NCI-H187 (cell line): Measurements from ENCODE around the gene ADD3.
"Not testable (repeated sequence)": the region's sequence is repeated elsewhere in the genome, so short reads cannot be mapped to it uniquely, and the experiment has no call there.

ENCODE experiments used
- DNase-seq, 2 experiments: peaks; one replicate each; lab custom pipeline; 2025; lab: John Stamatoyannopoulos, UW

The ADD3 gene

DNA sequence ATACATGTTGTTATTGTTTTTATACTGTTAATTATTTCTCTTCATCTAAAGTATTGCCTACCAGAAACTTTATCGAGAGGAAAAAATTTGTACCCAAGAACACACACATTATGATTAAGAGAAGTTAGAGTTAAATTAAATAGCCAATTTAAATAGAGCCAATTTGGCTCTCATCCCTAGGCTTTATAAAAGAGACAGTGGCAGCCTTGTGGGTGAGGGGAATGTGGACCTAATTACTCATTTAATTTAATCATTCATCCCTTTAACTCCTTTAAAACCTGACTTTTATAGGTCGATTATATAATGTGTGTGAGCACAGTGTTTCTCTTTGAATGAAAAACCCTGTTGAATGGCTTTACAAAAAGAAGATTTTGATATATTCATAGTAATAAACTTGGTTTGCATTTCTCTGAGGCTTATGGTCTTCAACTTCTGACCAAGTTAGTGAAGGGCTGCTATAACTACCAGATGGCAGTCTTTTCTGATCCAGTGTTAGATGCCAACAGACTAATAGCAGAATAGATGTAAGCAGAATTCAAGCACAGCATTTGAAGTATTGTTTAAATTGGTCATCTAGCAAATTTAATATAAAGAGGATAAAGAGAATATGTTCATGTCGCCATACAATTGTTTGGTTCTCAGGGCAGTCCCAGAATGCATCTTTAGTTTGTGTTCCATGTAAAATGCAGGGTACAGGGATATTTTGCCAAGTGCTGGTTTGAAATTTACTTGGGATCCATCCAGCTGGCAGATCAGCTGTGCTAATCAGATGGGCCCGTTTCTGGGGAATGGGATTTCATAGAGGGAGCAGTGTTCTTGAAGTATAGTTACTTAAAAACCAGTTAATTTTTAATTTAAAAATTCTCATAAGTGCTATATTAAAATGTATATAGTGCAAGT, 25.3 kb downstream of the ADD3 start:
- DNase-seq: no peak

DNA sequence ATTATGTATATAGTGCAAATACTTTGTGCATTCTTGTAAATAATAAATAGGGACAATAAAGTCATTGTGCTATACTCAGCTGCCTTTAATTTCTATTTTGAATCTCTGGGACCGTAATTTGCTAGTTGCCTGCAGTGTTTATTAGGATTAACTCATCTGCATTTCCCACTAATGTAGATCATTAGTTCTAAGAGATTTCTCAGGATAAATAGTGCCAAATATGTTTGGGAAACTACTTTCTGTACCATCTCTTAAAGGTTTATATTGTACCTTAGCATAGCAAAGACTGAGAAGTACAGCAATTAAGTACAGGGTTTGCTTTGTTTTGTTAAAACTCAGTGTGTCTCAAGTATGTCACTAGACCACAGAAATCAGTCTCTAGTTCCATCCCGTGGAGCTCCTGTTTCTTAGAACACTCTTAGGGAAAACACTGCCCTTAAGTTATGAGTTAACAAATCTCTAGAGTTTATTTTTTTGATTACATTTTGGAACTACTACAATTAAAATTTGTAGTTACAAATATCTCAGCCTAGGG, 26.0 kb downstream of the ADD3 start:
- no peak for DNase-seq

DNA sequence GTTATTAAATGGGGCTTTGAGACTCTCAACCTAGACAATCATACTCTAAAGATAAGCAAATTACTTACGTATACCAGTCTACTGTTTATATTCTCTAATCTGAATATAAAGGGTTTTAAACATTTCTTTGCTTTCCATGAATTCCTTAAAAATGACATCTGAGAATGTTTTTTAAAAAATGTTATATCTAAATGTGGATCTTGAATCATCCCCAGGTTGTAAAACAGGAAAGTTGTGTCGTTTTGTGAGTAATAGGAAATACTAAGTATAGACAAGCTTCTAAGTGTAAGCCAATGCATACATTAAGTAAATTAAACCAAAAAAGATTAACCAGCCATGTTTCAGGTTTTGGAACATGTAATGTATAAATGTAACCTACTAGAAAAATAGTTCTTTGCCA, 26.8 kb downstream of the ADD3 start:
- no peak for DNase-seq

DNA sequence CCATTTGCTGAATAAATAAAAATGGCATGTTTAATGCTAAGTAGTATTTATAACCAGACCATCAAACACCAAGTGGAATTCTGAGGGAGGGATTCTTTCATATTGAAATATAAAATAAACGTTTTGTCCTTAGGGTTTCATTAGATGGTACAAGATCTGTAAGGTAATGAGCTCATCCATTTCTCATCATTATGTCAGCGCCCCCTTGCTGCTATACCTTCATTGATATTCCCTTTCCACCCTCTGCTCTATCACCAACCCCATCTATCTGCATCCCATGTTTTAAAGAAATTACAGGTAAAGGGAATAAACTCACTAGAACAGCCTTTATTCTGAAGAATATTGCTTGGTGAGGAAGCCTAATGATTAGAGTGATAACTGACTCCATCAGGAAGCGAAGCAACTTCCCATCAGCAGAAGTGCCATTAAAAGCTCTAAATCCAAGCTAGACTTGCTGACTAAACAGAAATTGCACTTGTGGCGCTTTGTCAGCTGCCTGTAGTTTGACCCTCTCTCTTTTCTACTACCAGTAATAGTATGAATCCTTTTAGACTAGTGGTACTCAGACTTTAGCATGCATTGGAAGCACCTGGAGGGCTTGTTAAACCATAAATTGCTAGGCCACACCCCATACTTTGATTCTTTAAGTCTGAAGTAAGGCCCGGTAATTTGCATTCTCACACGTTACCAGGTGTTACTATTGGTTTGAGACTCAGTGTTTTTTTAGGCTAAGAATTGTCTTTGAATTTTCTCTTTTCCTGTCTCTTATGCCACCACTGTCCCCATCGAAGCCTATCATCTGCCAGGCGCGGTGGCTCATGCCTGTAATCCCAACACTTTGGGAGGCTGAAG, 27.5 kb downstream of the ADD3 start:
- DNase-seq: no peak

DNA sequence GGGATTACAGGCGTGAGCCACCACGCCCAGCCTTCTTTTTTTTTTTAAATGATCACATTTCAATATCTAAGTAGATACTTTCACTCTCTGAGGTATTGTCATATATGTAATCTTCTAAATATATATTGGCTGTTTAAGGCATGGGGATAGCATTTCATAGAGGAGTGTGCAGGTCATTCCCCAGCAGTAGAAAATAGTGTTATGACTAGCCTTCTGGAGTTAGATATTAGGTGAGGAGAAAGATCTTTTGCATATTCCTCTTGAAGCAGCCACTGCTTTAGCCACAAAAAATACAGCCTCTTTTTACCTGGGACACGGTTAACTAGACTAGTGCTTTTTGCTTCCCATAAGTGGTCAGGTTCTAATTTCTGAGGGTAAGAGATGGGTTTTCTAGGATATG, 28.9 kb downstream of the ADD3 start:
- DNase-seq: no peak

DNA sequence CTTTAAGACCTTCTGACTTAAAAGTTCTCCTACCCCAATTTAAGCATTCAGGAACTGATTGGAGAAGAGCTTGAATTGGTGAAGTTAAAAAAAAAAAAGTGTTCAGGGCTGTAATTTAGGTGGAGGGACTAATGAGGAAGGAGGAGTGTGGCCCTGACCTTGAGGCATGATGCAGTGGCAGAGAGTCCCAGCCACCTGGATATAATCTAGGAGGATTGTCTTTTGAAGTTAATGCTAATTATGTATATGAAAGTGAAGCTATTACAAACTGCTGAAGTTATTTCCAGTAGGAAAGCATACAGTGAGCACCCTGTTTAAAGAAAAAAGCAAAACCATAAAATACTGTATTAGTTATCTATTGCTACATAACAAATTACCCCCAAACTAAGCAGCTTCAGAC, 31.5 kb downstream of the ADD3 start:
- no peak for DNase-seq

DNA sequence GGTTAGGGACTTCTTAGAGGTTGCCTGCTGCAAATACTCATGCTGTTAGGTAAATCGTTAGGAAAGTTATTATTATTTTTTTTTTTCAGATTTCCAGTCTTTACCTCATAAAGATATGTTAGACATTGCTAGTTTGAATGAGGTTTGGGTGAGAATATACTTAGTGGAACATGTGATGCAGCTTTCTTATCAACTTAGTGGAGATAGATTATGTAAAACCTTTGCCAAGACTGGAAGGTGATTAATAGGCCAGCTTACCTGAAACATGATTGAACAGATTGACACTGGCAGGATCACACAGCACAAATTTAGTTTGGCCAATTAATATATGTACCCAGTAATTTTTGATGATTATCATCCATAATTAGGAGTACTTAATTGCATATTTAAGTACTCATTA, 32.3 kb downstream of the ADD3 start:
- DNase-seq: no peak

DNA sequence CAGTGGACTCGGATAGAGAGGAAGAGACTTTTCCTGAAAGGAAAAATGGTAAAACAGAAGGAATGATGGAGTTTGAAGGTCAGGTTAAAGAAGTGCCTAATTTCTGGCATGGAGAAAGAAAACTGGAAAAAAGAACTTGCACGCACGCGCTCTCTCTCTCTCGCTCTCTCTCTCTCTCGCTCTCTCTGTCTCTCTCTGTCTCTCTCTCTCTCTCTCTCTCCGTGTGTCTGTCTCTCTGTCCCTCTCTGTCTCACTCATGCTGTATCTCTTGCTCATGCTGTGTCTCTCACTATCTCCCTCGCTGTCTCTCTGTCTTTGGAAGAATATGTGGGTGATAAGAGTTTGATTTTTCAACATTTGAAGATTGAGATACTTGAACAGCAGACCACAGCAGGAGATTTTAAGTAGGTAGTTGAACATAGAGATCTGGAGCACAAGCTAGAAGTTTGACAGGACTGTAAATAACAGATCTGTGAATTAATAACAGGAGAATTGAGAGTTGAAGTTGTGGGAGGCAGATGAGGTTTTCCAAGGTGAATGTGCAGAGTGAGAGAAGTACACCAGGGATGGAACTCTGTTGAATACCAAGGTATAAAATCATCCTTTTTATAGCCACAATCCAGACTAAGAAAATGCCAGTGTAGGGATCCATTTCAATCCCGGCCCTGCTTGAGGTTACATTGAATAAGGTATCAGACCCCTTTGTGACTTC, 33.1 kb downstream of the ADD3 start:
- no peak for DNase-seq

DNA sequence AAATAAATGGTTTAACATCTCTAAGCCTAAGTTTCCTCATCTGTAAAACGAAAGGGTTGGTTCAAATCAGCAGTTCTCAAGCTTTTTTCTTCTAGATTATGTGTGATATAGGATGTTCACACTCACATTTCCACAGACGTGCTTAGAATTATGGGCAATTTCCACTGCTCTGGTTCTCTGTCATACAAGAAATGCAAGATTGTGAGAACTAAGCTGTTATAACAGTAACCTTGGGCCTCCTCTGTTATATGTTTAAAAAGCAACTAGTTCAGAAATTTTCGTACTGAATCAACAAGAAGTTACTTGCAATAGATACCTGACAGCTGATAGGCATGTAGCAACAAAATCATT, 33.7 kb downstream of the ADD3 start:
- no peak for DNase-seq

DNA sequence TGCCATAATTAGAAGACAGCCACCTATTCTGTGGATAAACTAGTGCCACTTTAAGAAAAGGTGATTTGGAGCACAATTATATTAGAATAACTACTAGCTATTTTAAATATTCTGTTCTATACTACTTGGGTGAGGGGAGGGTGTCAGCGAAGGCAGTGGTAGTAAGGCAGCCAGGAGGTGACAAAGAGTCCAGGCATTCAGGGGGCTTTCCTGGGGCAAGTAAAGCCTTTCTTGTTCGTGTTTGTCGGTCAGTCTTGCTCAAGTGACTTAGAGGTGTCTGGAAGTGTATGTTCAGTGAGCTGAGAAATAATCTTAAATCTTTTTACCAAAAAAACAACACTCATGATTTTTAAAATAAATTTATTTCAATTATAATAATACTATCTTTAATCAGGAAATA, 34.4 kb downstream of the ADD3 start:
- DNase-seq: no peak

DNA sequence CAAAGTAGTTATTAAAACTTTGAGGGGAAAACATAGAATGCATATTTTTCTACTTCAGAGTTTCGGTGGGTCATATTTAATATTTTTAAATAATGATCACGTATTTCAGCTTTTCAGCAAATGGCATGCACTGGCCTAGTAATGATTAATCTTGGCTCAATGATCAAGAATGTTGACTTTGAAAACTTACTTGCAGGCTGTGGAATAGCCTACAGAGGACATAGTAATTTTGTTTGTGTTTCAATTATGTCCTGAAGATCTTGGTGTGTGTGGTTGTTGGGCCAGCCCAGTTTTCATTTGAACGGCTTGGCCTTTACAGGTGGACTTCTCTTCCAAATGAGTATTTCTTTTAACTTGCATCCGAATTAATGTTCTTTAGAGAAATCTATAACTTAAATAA, 35.1 kb downstream of the ADD3 start:
- DNase-seq: no peak

DNA sequence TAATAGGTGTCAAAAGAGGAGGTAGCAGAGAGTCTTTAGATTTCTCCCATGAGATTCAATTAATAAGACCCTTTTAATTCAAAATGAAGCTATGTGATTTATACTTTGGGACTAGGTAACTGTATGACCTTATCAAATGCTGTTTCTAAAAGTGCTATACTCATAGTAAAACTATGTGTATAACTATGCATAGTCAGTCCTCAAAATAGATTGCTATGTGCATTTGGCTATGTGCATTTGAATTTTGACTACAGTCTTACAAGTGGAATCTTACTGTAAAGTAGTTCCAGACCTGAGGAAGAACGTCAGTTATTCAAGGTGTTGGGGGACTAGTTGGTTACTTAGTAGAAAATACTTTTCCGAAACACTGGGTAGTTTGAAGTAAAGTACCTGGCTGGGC, 36.9 kb downstream of the ADD3 start:
- DNase-seq: no peak

DNA sequence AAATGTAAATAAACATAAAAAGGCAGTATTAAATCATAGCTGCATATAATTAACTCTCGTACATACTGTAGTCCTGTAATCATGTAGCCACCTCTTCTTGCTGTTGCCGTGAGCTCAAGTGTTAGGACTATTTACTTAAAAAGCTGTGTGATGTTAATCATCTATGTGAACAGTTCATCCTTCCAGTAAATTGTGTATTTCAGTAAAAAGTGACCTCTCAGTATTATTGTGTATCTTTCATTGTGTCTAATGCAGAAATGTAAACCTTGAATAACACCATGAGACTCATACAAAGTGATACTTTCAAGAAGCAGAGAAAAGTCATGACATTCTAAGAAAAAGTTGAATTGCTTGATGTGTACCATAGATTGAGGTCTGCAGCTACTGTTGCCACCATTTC, 38.0 kb downstream of the ADD3 start:
- no peak for DNase-seq

DNA sequence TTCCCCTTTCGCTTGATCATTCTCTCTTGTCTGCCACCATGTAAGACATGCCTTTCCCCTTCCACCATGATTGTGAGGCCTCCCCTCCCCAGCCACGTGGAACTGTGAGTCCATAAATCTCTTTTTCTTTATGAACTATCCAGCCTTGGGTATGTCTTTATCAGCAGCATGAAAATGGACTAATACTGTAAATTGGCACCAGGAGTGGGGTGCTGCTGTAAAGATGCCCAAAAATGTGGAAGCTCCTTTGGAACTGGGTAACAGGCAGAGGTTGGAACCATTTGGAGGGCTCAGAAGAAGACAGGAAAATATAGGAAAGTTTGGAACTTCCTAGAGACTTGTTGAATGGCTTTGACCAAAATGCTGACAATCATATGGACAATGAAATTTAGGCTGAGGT, 40.4 kb downstream of the ADD3 start:
- DNase-seq: not testable (repeated sequence)

DNA sequence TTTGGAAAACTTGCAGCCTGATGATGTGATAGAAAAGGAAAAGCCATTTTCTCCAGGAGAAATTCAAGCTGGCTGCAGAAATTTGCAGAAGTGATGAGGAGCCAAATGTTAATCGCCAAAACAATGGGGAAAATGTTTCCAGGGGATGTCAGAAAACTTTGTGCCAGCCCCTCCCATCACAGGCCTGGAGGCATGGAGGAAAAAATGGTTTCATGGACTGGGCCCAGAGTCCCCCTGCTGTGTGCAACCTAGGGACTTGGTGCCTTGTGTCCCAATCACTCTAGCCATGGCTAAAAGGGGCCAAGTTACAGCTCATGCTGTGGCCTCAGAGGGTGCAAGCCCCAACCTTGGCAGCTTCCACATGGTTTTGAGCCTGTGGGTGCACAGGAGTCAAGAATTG, 41.0 kb downstream of the ADD3 start:
- DNase-seq: no peak

DNA sequence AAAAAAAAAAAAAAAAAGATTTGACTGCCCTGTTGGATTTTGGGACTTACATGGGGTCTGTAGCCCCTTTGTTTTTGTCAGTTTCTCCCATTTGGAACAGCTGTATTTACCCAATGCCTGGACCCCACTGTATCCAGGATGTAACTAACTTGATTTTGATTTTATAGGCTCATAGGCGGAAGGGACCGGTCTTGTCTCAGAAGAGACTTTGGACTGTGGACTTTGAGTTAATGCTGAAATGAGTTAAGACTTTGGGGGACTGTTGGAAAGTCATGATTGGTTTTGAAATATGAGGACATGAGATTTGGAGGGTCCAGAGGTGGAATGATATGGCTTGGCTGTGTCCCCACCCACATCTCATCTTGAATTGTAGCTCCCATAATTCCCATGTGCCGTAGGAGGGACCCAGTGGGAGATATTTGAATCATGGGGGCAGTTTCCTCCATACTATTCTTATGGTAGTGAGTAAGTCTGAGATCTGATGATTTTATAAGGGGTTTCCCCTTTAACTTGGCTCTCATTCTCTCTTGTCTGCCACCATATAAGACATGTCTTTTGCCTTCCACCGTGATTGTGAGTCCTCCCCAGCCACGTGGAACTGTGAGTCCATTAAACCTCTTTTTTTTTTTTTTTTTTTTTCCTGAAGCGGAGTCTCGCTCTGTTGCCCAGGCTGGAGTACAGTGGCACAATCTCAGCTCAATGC, 42.3 kb downstream of the ADD3 start:
- DNase-seq: not testable (repeated sequence)

DNA sequence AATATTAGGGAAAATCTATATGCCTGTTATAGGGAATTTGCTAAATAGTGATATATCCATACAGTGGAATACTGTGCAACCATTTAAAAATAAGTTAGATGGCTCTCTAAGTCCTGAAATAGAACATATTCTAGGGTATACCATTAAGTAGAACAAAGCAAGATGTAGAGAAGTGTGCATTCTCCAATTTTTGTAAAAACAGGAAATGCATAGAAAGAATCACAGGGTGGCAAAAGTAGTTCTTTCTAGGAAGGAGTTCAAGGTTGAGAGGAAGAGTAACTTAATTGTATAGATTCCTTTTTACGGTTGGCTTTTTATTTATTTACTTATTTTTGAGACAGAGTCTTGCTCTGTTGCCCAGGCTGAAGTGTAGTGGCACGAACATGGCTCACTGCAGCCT, 43.7 kb downstream of the ADD3 start:
- DNase-seq: no peak

DNA sequence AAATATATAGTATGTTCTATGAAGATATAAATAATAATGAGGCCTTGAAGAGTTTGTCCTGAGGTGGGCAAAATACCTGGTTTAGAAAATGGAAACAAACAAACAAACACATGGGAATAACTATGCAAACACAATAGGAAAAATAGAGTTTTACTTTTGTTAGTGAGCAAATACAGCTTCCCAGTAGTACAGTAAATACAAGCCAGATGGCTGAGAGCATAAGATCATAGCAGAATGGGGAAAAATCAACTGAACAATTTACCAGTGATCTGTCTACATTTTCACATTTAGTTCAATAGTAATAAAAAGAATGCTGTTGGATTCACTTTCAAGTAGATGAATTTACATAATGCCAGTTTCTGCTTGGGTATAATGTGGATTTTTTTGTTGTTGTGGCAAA, 45.1 kb downstream of the ADD3 start:
- no peak for DNase-seq

DNA sequence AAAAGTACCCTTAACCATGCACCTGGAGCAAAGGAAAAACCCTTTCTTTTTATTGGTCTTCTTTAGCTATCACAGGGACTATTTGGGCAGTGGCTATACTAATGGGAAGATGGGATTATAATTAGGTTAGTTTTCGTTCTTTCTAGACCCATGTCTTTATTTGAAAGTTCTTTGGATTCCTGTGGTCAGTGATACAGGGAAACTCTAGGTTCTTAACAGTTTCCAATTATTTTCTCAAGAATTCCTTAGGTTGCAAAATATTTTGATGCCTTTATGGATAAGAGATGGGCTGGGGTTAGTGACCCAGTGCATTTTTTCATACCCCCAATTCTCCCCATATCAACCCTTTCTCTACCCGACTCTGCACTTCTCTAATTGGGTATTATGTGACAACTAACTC, 49.0 kb downstream of the ADD3 start:
- no peak for DNase-seq

DNA sequence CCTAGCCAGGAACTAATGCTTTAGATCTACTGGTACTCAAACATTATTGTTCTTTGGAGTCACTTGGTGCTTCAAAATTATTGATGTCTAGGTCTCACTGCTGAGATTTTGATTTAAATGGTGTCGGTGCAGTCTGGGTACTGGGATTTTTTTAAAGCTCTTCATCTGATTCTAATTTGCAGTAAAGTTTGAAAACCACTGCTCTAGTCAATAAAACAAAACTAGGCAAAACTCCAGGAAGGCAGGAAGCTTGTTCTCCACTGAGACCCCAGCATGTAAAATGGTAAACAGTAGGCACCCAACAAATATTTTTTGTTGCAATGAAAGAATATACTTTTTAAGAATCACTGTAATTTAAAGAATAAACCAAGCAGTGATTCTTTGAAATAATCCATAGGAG, 49.7 kb downstream of the ADD3 start:
- DNase-seq: no peak

DNA sequence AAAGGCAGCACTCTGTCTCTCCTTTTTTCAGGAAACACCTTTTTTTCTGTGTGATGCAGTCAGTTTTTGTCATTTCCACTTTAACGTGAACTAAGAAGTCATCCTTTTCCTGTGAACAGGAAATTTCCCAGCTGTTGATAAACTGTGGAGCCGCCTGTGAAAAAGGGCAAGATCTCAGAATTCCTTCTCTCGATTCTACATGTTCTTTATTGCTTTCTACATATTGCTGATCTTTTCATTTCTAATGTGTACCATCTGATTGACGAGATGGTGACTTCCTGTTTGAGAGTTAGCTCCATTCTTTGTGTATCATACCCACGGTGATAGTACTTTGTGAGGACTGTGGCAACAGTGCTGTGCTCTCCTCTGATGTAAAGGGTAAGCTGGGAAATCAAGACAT, 50.4 kb downstream of the ADD3 start:
- no peak for DNase-seq

DNA sequence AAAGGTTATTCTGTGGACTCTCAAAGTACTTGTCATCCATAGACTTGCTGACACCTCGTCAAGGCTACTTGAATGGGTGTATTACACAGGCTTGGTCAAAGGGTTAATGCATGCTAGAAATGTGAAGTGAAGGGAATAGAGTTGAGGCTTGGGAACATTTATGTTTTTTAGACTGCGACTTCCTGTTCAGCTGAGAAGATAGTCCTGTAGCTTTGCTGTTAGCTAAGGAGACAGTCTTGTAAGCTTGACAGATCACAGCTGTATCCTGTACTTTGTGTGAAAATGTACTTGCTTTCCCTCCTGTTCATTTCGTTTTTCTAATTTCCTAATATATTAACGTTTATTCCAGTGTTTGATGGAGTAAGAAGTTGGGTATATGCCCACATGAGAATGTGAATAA, 52.1 kb downstream of the ADD3 start:
- DNase-seq: no peak
